ENCODE results near the gene UNC93B1. TPM values are rescaled to one million over a fixed set of nuclear protein-coding genes. Genes with fewer than 3 reads are reported as not detected.

UNC93B1 gene
- total RNA-seq, 1 donor from 2014 or later = 26.0 TPM

Small RNA genes lying within 50 kb of the gene (microRNA-seq; reads per million reads assigned to microRNA genes)
- gene MIR4691 (ENCODE audit: unreplicated experiment) (not detected), gene MIR6753 (ENCODE audit: unreplicated experiment) (not detected), gene MIR7113 (ENCODE audit: unreplicated experiment) (not detected)

Other genes starting within 250 kb of the UNC93B1 start
- gene ALDH3B1, start 6.2 kb upstream of the UNC93B1 start, total RNA-seq = 4.7 and 6.5 TPM in 2 replicates
- gene NDUFS8, start 26.6 kb upstream of the UNC93B1 start, total RNA-seq = 134 and 143 TPM in 2 replicates
- gene TCIRG1, start 34.9 kb upstream of the UNC93B1 start, total RNA-seq = 53.0 and 54.2 TPM in 2 replicates
- gene CHKA, start 117.3 kb upstream of the UNC93B1 start, total RNA-seq = 38.0 and 39.3 TPM in 2 replicates
- gene KMT5B, start 209.2 kb upstream of the UNC93B1 start, total RNA-seq = 59.4 and 59.8 TPM in 2 replicates

All from osteocyte (in vitro differentiated cells).